Esophagus squamous epithelium (tissue), 4 donors: ENCODE results near the gene TMEM135.

ENCODE experiments used
- CTCF ChIP-seq, 6 experiments: fragments of 450-650 bp in 4 of 6; fragments of 200-600 bp in 2 of 6; sonication (generic) in 2 of 6; IDR thresholded peaks; one replicate each; pipeline ENCODE4 v1.5.1; 2016 to 2019; ENCODE audit warnings: antibody characterized with exemption in 6 of 6, mild to moderate bottlenecking in 4 of 6, moderate library complexity in 4 of 6
- POLR2A ChIP-seq, 4 donors: fragments of 450-650 bp; IDR thresholded peaks; one replicate each; pipeline ENCODE4 v1.6.1; 2017; ENCODE audit warnings: antibody characterized with exemption in 4 of 4, mild to moderate bottlenecking in 4 of 4, moderate library complexity in 3 of 4

DNA sequence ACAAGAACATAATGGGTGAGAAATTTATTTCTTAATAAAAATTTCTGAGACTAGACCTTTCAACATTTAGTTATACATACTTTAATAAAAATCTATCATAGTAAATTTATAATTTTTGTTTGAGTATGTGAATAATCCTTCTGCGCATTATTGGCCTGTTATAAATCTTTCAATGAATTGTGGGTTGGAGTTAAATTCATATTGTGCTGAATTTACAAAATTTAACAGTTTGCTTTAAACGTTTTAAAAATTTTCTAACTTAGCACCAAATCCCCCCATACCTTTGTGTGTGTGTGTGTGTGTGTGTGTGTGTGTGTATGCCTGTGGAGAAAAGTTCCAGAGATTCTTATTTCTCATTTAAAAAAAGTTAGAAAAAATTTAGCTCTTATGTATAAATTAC, 111.0 kb downstream of the TMEM135 start:
- TF ChIP-seq CTCF (IDR thresholded peaks at IDR 0.05) (no peak), POLR2A (IDR thresholded peaks at IDR 0.05) (no peak)
